Measurements from ENCODE around the gene CELF2.

Gene CELF2

DNA sequence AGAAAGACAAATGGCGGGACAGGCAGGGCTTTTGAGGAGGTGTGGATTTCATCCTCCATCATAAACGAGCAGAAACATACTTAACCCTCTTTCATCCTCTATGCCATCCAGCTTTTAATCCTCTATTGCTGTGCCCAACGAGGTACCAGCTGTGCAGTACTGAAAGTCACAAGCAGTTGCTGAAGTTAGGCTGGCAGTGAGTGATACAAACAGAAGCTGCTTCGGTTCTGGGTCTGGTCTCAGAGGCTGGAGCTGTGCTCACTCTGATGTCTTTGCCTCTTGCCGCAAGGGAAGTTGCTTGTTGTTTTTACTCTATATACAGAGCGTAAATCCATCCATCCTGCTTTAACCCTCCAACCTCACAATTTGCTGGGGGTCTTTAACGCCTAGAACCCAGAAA, 235.2 kb downstream of the CELF2 start:
- no peak for DNase-seq (ENCODE audit: low read depth)

DNA sequence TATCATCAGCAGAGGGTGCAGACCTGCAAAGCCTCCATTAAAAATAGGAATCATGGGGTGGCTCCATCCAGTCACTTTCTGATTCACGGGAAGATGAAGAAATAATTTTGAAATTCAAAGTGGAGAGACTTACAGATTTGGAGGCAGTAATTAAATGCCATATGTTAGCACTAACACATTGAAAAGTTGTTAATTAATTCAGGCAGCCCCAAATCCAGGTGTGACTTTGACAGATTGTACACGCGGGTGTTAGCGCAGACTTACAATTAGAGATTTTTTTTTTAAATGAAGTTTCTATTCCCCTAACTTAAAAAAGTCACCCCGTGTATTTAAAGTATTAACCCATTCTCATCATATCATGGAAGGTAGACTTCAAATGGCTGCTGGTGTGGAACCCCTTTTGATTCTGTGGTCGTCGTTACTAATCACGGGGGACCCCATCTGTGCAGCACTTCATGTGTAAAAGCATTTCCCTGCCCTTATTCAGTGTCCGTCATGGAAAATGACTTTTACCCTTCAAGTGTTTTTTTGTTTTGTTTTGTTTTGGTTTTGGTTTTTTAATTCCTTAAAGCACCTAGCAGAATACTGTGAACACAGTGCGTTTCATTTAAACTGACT, 235.8 kb downstream of the CELF2 start:
- no peak for DNase-seq (ENCODE audit: low read depth)

DNA sequence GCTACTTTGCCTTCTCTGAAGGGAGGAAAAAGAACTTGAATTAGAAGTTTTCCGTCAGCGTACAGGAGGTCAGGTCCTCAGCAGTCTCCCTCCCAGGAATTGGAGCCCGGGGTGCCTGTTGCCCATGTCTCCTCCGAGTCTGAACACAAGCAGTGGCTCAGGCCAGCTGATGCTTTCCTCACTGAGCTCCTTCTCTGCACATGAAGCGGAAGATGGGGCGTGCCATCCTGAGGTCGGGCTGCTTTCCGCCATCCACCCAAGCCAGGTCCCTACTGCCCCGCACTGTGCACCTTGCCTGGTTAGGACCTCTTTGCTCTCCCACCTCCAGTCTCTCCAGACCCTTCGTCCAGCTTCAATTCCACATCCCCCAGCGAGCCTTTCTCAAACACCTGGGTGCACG, 237.5 kb downstream of the CELF2 start:
- DNase-seq (ENCODE audit: low read depth) = no peak

DNA sequence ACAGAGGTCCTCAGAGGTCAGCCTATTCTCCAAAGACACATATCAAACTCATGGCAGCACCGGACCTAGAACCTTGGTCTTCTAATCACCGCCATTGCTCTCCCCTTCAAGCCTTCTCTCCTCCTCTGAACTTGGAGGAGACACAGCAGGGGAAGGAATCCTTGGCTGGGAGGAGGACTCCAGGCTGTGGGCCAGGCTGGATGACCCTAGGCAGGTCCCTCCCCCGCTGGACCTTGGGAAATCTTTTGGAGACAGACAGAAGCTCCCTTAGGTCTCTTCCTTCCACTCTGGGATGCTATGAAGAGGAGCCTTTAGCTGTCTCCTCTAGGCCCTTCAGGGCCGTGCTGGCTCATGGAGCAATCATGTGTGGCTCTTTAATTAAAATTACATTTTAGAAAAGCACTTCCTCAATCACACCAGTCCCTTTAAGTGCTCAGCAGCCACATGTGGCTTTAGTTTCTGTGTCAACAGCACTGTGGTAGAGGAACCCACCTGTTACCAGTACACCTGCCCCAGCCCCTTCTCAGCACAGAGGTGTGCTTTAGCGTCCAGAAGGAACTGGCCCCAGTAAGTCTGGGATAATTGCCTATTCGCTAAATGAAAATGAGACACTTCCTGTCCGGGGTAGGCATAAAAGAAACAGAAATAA, 238.2 kb downstream of the CELF2 start:
- DNase-seq (ENCODE audit: low read depth) = no peak

DNA sequence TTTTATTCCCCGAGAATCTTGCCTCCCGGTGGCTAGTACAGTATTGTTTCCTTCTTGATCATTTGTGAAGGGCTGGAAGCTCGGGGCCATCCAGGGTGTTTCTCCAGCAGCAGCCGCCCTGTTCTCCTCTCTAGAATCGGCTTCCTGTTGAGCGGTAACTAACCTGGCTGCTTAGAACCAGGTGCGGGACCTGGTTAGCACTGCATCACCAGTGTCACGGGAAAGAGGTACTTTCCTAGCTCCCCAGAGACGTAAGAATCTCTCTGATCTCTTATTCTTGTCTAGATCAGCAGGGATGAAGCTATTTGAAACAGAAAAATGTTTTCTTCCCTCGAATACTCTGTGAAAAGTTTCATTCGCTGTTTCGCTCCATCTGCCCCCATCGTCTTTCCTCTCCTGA, 239.2 kb downstream of the CELF2 start:
- DNase-seq (ENCODE audit: low read depth) = no peak

DNA sequence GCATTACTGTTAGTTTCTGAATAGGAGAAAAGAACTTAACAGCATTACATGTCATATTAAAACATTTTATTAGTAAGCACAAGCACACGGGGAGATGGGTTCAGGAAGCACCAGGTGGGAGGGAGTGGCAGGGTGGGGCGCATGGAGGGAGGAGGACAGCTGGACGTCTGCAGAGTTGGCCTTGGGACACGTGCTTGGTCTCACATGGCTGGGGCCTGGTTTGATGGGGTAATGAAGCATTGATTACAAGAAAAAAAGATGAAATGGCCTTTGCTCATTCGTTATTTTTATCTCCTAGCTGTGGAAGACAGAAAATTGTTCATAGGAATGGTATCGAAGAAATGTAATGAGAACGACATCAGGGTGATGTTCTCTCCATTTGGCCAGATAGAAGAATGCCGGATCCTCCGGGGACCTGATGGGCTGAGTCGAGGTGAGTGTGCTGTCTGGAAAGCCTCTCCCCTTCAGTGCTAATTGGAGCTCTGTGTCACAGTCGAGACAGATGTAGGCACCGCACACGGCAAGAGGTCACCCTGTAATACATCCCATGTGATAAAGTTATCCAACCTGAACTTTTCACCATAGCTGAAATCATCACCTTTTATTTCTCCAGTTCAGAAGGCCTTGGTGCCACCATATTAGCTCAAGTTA, 239.9 kb downstream of the CELF2 start:
- no peak for DNase-seq (ENCODE audit: low read depth)

DNA sequence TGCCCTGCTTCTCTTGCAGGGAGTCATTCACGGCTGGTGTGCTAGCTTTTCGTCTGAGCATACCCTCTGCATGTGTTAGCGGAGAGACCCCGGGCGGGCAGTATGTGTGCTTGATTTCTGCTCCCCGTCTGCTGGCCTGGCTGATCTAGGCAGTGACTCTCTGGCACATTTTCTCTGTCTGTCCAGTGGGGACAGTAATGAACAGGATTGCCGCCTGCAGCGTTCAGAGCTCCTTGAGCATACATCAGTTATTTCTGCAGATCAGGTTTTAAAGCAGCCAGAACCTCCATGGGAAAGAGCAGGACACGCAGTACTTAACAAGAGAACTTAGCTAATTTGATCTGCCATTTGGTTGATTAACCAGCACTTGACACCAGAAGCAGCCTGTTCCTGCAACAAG, 242.5 kb downstream of the CELF2 start:
- no peak for DNase-seq (ENCODE audit: low read depth)

DNA sequence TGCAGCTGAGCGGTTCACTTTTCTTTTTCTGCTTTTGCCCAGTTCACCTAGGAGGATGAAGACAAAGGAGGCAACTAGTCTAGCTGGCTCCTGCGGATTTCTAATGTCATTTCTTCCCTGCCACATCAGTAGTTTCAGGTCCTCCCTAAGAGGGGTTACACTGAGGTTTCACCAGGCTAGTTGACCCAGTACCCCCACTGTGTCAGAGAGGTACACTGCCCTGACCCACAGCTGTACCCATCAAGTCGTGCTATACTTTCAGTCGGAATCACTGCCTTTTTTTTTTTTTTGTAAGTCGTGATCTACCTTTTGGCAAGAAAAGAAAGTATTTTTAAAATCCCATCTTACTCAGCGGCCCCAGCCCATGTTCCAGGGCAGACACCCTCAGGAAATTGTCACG, 243.5 kb downstream of the CELF2 start:
- DNase-seq (ENCODE audit: low read depth) = no peak

DNA sequence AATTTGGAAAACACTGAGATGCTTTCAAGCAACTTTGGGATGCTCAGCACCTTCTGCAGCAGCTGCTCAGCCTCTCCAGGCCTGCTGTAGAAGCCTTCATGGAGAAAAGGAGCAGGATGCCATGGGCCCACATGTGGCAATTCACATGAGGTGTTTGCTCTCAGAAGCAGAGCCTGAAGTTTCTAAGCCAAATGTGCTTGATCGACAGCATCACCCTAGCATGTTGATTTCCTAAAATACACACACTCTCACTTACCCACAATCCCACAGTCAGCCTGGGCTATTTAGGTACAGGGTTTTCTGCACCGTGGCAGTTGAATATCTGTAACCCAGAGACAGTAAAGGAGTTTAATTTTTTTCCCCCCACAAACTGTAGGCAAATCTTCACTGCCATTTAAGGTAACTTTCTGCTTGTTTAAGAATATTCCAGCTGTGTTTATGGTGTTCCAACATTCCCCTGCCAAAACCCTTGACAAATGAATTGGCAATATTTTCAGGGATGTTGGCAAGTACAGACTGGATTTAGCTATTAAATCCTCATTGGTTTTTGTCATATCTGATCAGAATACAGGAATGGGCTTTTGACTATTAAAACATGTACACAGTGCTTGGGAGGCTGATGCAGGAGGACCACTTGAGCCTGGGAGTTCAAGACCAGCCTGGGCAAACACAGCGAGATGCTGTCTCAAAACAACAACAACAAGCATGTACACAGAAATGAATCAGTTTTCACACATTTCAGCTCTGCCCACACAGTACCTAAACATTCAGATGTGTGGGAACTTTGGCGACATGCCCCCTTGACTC, 244.2 kb downstream of the CELF2 start:
- no peak for DNase-seq (ENCODE audit: low read depth)

DNA sequence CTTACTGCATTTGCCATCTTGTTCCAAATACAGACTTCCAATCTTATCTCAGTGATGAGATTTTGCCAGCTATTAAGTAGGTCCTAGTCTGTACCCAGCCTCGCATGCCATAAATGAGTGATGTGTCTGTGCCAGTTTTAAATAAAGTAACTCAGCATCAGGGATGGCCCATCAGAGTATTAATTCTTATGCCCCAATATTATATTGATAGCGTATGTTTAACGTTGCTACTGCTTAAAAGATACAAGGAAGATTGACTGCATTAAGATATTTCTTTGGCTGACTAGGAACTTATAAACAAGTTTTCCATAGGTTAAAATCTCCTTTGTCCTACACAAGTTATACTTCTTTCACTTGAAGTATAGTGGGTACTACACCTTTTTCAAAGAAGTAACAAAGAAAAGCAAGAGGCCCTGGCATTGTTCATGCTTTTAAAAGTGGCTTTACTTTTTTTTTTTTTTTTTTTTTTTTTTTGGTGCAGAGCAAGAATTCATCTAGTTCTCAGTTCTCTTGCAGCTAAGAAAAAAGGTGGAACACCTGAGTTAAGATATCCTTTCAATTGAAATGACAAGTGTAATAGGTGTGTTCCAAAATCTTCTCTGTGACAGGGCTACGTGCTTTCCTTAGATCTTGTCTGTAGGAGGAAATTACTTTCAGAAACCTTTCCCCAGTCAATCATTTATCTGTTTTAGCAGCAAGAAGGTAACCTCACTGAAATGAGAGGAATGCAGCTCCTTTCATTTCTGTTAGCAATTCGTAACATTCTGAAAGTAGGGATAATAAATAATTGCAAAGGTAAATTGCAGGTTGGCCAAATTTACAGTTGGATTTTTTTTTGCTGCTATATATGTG, 245.0 kb downstream of the CELF2 start:
- DNase-seq (ENCODE audit: low read depth) = no peak

DNA sequence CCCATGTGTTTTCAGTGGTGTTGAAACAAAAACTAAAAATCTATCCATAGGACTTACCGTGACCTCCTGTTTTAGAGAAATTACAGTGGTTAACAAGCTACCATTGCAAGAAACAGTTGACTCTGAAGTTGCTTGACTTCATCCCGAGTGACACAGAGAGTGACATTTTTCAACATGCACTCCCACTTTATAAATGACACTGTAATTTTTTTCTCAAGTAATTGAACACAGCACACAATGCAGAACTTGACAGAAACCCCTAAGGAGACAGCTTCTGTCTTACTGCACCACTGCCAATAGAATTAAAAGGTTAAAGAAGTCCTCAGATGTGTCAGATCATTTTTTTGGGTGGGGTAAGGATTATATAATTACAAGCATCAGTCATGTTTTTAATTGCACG, 246.1 kb downstream of the CELF2 start:
- DNase-seq (ENCODE audit: low read depth) = no peak

DNA sequence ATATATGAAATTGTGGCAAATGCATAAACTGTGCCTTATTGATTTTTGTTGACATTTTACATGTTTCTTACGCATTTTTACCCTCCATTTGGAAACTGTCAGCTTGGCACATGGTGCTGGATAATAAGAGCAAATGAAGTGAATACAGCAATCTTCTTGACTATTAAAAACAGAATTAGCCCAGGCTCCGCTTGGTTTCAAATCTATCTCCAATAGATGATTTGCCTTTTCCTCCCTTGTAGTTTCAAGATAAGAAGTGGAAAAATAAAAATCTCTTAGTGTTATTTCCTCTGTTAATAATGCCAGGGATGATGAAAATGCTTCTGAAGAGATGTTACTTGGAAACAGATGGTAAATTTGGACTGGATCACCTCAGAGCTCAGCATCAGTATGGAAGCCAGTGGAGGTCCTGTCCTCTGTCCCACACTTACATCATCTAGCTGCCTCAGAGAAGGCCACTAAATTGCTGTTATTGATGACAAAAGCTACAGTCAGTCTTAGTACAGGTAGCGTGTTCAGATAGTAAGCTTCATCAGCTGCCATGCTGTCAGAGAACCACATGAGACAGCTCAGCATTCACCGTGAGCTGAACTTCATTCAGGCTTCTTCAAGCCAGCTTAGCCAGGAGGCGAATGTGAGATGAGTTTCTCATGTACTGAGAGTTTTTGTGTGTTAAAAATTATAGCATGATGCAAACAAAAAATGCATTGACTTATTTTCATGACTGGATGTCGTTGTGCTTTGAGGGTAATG, 246.8 kb downstream of the CELF2 start:
- no peak for DNase-seq (ENCODE audit: low read depth)

DNA sequence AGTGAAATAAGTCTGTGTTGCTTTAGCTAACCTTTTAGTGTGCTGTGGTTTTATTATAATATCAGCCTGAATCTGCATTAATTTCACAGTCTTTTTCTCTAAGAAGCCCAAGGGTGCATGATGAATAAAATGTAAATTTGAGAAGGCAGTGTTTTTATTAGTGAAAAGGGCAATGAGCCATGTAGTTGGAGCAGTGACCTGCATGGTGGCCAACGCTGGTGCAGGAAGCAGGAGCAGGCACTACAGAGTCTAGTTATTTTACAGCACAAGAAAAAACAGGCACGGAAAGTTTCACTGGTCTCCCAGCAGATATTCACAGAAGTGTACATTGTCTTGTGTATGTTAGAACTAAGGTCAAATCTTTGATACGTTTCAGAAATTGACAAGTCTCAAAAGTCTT, 247.8 kb downstream of the CELF2 start:
- DNase-seq (ENCODE audit: low read depth) = no peak

DNA sequence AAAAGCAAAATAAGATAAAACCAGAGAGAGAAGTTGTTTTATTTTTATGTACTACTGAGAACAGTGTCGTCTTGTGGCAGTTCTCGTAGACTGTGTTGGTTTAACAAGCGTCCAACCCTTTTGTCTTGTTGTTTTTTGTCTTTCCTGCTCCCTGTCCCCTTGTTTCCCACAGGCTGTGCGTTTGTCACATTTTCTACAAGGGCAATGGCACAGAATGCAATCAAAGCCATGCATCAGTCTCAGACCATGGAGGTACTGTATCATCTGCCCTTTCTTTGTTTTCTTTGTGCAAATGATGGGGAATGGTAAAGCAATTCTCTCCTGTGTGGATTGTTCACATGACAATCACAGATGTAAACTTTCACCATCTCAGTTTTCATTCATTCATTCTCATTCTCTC, 248.8 kb downstream of the CELF2 start:
- no peak for DNase-seq (ENCODE audit: low read depth)

DNA sequence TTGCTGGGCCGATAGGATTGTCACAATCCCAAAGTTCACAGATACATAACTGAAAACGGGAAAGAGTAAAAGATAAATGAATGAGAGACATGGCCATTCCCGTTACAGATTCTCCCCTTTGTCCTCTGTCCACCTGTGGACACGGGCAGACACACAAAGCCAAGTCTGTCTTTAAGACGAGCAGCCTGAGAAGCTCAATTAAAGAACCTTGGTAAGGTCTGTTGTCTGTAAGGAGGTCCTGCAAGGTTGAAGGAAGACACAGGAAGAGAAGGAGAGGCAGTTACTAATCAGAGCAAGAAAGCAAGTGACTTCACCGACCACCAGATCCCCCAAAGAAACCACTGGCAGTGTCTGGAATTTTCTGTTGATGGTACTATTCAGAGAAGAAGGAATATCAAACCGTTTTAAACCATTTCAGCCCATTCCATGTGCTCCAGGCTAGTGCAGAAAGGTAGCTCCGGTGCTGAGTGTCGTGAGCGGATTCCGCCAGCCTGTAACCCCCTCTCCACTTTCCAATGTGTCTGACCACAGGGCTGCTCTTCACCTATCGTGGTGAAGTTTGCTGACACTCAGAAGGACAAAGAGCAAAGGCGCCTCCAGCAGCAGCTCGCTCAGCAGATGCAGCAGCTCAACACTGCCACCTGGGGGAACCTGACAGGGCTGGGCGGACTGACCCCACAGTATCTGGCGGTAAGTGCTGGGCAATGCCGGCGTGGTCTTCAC, 252.6 kb downstream of the CELF2 start:
- peak; percentile 73 for DNase-seq (ENCODE audit: low read depth)

DNA sequence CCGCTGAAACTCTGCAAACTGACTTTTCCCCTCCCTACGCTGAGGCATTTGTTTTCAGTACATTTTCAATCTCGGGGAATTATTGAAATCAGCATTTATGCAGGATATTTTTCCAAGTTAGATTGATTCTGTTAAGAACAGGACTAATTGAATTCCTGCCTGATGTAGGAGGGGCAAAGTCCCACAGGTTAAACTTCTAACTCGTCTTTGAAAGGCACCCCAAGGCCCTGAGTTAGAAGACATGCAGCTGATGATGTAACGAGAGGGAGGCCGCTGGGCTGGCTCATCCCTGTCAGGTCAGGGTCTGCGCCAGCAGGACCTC, 253.1 kb downstream of the CELF2 start:
- DNase-seq (ENCODE audit: low read depth) = no peak

DNA sequence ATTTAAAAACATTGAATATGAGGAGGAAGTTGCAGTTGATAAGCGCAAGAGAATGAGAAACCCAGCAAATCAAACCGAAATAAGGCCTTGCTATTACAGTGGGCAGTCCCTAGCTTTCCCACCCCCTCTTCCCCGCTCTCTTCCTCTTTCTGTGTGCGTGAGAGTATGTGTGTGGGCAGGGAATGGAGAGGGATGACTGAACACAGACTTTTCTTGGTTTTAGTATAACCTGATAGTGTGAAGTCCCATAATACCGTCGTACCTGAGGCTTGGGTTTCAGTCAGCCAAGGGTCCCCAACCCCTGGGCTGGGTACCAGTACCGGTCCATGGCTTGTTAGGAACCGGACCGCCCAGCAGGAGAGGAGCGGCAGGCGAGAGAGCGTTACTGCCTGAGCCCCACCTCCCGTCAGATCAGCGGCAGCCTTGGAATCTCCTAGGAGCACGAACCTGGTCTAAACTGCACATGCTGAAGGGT, 255.3 kb downstream of the CELF2 start:
- DNase-seq (ENCODE audit: low read depth) = peak; percentile 36

DNA sequence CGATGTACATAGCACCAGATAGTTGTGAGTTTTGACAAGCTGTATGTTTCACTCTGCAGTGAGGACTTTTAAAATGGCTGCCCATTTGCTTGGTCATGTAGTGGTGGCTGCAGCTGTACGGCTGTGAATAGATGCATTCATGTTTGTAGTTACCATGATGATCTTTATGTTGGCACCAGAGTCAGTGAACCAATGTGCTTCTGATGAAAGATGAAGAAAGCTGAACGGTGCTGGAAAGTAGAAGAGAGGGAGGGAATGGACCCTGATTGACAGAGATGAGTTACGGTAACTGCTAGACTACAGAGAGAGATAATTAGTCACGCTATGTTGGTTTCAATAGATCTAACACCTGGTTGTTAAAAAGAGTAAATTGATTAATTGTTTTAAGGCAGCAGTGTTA, 256.8 kb downstream of the CELF2 start:
- DNase-seq (ENCODE audit: low read depth) = no peak

DNA sequence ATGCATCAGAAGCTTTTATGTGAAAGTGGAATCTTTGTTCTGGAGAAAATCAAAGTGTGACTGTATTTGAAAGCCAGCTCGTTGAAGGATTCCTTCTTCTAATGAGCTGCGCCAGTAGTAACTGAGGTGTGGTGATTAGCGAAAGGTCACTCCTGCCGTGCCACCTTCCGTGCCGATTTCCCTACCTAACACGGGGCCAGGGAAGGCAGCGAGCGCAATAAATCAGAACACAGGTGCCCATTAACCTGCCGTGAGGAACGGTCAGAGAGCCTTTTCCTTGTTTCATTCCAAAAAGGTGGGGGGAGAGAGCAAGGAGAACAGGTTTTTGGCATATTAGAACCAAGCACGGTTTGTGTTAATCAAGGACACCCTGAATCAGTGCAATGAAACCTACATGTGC, 258.0 kb downstream of the CELF2 start:
- no peak for DNase-seq (ENCODE audit: low read depth)

DNA sequence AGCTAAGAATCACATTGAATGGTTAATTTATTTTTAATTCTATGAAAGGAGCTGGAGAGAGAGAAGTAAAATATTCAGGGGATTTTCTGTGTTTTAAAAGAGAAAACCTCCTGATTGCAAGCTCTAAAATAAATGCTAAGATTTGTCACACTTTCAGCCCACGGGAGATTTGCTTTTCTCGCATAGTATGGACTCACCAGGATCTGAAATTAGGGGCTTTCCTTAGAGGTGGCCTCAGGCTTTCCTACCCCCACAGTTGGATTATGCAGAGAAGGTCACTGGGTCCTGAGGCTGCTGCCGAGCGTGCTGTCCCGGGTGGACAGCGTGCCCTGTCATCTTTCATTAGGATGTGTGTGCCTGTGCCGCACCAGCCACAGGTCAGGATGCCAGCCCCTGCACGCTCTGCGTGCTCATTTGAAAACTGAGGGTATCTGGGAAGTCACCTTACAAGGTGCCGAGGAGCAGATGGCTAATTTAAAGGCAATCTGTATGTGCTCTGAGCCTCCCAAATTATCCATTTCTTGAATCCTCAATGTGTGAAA, 258.8 kb downstream of the CELF2 start:
- no peak for DNase-seq (ENCODE audit: low read depth)

All from activated T-cell treated with anti-CD3 and anti-CD28 coated beads for 48 hours (primary cell).